GM18870 (cell line): Measurements from ENCODE around the gene F10.

Experiments
- ATAC-seq: cut with Tn5 transposase; IDR thresholded peaks from one replicate; pipeline ENCODE4 v1.9.1; 2021; ENCODE audit warnings: moderate library complexity; ENCODE audit not compliant: unreplicated experiment

F10 gene

DNA sequence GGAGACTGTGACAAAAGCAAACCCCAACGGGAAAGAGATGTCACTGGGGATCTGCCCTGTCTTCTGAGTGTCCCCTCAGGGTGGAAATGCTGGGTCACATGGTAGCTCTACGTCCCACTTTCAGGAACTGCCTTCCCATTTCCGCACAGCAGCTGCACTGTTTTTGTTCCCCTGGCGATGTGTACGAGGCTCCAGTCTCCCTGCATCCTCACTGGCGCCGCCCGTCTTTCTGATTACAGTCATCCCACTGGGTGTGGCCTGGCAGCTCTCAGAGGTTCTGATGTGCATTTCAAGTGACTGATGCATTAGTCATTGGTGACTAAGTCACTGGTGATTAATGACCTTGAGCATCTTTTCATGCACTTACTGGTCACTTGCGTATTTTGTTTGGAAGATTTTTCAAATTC lies 64.7 kb downstream of the F10 start:
- no peak for ATAC-seq

DNA sequence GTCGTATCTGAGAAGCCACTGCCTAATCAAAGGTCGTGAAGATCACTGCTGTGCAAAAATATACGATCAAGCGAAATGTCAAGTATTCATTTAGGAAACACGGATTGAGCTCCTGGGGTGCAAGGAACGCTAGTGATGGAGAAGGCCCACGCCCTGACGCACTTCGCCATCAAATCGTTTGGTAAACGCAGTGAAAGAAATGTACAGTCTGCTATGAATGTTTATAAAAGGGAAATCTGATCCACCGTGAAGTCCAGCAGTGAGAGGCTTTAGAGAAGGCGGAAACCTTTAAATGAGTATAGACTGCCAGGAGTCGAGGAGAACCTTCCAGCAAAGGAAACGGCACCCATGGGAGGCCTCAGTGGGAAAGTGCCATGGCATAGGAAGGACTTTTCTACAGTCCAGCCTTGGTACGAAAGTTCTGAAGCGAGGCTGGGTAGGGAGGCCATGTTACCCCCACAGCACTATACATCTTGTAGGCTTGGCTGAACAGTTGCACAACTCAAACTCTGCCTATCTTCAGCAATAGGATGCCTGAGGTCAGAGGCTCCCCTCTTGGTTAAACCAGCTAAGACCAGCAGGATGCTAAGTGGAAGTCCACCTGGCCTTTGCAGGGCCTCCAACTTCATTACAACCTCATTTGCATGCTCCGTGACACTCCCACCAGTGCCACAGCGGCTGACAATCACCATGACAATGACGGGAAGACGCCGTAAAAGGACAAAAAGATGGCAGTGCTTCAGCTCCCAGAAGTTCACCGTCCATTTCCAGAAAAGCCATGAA lies 65.5 kb downstream of the F10 start:
- ATAC-seq, result no peak

DNA sequence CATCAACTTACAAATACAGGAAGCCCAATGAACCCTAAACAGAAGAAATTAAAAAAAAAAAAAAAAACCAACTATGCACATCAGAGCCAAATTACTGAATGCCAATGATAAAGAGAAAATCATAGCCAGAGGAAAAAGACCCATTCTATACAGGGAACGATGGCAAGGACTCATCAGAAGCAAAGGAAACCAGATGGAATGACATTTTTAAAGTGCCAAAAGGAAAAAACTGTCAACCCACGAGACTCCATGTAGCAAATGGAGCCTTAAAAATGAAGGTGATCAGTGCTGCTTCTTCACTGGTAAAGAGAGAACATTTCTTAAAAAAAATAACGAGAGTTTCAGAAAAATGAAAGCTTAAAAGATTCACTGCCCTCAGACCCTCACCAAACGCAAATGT lies 67.6 kb downstream of the F10 start:
- no peak for ATAC-seq

DNA sequence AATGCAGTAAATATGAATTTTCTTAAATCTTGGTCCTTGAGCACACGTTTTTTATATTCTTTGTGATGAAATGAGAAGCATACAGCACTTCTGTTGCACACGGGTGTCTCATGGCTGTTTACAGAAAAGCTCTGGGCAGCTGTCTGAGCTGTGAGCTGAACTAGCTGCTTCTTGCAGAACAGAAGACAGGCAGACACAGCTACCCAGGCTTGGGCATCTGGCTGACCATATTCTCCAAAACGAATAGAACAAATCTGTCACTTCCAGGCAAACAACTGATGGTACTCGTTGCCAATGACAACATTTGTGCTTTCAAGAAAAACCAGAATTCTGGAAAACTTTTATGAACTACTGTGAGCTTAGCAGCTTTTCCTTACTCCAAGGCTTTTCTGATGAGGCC lies 69.7 kb downstream of the F10 start:
- ATAC-seq, result no peak

DNA sequence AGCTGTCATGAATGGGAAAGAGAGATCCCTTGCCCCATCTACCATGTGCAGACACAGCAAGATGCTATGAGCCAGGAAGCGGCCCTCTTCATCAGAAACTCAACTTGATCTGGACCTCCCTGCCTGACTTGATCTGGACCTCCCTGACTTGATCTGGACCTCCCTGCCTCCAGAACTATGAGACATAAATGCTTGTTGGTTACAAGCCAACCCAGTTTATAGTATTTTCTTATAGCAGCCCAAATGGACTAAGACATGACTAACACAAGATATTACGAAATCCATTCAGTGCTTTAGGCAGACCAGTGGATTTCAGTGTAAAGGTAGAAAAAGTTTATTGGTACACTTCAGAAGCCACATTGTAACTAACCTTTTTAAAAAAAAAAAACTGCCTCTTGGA lies 70.3 kb downstream of the F10 start:
- no peak for ATAC-seq

DNA sequence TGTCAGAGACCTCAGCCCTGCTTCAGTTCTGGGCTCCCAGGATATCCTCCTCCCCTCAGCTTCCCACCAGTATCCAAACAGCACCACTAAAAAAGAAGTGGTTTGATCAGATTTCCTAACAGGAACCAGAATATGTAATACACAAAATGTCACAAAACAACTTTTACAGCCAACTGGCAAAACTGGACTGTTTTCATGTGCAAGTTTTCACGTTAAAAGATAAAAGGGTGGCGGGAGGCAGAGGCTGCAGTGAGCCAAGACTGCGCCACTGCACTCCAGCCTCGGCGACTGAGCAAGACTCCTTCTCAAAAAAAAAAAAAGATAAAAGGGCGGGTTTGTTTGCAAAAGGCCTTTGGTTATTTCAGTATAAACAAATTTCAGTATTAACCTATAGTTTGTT lies 72.8 kb downstream of the F10 start:
- no peak for ATAC-seq

DNA sequence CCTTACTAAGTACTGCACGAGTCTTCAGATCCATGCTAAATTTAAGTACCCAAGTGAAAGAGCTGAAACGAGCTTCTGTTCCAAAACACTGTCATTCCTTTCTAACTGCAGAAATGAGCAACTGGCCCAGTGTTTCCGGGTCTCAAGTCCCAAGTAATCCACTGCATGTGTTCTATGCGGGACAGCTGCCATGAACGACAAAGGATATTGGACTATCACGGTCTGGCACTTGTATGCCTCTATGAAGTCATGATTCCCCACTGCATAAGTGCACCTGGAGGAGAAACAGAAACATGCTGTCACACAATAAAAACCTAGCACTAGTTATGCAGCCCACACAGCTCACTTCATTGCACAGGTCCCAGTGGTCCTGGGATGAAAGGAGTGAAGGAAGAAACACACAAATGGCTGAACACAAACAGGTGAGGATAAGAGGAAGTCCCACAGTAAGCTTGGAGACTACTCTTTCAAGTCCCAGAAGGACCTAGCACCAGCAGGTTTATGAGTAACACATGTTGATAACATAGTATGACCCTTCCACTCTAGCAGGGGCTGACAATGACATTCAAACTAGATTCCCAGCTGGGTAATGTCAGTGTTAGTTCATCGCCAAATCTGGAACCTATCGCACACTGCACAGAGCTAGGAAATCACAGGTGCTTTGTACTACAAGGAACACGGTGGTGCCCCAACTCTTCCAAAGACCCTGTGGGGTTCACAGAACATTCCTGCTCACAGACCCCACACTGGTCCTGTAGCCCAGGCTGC lies 74.6 kb downstream of the F10 start:
- ATAC-seq, result no peak
